DND-41 (cell line): ENCODE results near the gene PCK1.

Source experiments
- CTCF ChIP-seq: IDR thresholded peaks from 2 replicates; pipeline ENCODE4 v1.5.1; 2012; ENCODE audit warnings: borderline replicate concordance, low read length, moderate library complexity, mild to moderate bottlenecking; ENCODE audit not compliant: poor library complexity, severe bottlenecking; ENCODE audit errors: extremely low read depth
- EZH2 ChIP-seq: IDR thresholded peaks from 3 replicates; pipeline ENCODE4 v1.6.1; 2012; ENCODE audit warnings: borderline replicate concordance, low read depth, mild to moderate bottlenecking, moderate library complexity, low read length, inconsistent platforms; ENCODE audit not compliant: severe bottlenecking

- no peak for TF ChIP-seq CTCF
- no peak for TF ChIP-seq EZH2
These were observed 22.7 kb downstream of the PCK1 start for GRCh38 chr20:57583289-57584257.
